BE2C (cell line): ENCODE results near the gene ARPC1A.

Experiments
- DNase-seq: peaks from one replicate; pipeline ENCODE4 v3.0.0-alpha.2; 2020
- H3K27me3 ChIP-seq: fragments of 250-450 bp; sonication (Bioruptor Pico); 2 replicates; pipeline ENCODE4 v1.5.1; 2020; ENCODE audit warnings: mild to moderate bottlenecking
- H3K36me3 ChIP-seq: fragments of 250-450 bp; sonication (Bioruptor Pico); 2 replicates; pipeline ENCODE4 v1.5.1; 2020; ENCODE audit warnings: mild to moderate bottlenecking
- H3K4me1 ChIP-seq: fragments of 250-450 bp; sonication (Bioruptor Pico); 2 replicates; pipeline ENCODE4 v1.5.1; 2020
- H3K4me3 ChIP-seq: 2 replicates; pipeline ENCODE4 v1.5.1; 2011; ENCODE audit warnings: low read depth, low read length
- H3K9me3 ChIP-seq: fragments of 250-450 bp; sonication (Bioruptor Pico); 2 replicates; pipeline ENCODE4 v1.5.1; 2020
- TF ChIP-seq, protein P1 (sequence below): IDR thresholded peaks from 2 replicates; pipeline ENCODE4 v1.5.1; 2012; ENCODE audit warnings: mild to moderate bottlenecking, low read depth, low read length

The ARPC1A gene

DNA sequence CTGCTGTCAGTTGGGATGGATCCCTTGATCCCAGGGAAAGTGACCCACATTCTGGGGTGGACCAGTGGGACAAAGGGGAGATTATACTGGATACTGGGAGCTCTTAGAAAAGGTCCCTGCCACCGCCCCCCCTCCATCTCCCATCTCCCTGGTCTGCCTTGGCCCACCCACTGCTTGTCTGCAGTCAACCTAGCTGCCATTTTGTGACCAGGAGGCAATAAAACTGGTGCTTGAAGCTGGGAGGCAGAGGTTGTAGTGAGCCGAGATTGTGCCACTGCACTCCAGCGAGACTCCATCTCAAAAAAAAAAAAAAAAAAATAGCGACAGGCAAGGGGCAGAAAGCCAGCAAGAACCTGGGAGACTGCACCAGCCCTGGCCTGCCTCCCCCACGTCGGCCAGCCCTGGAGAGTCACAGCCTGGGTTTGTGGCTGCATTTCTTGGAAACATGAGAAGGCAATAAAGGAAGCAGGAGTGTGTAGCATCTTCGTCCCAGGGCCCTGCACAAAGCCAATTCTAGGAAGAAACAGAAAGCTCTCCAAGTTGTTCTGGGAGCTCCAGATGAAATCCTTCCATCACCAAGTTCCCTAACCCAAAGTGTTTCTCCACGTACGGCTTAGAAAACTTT lies 44.2 kb downstream of the ARPC1A start:
- Histone ChIP-seq H3K4me3 (no peak overlapping the region), H3K9me3 (no peaks in the 10 kb centered on the region), H3K36me3 (peaks cover 23% of the 10 kb centered on the region), H3K4me1 (peaks cover 3% of the 10 kb centered on the region; the same call in 1 of the 2 replicates), H3K27me3 (no peaks in the 10 kb centered on the region)
- TF ChIP-seq, protein P1, sequence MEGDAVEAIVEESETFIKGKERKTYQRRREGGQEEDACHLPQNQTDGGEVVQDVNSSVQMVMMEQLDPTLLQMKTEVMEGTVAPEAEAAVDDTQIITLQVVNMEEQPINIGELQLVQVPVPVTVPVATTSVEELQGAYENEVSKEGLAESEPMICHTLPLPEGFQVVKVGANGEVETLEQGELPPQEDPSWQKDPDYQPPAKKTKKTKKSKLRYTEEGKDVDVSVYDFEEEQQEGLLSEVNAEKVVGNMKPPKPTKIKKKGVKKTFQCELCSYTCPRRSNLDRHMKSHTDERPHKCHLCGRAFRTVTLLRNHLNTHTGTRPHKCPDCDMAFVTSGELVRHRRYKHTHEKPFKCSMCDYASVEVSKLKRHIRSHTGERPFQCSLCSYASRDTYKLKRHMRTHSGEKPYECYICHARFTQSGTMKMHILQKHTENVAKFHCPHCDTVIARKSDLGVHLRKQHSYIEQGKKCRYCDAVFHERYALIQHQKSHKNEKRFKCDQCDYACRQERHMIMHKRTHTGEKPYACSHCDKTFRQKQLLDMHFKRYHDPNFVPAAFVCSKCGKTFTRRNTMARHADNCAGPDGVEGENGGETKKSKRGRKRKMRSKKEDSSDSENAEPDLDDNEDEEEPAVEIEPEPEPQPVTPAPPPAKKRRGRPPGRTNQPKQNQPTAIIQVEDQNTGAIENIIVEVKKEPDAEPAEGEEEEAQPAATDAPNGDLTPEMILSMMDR, result no peak
- DNase-seq, result no peak

DNA sequence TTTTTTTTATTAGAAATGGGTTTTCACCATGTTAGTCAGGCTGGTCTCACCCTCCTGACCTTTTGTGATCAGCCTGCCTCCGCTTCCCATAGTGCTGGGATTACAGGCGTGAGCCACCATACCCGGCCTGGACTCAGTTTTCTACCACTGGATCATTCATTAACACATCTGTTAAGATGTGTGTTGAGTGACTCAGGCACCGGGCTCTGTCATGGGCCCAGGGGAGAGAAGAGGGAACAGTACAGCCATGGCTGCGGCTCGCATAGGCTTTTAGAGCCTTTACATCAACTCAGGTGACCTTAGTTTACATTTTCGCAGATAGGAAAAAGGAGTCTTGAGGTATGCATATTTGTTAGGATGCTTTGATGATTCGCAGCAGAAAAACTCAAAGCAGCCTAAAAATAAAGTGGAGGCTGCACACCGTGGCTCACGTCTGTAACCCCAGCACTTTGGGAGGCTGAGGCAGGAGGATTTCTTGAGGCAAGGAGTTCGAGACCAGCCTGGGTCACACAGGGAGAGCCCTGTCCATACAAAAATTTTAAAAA lies 45.8 kb downstream of the ARPC1A start:
- no peak for DNase-seq
- no peaks in the 10 kb centered on the region for H3K9me3 ChIP-seq
- TF ChIP-seq, protein P1, result no peak

DNA sequence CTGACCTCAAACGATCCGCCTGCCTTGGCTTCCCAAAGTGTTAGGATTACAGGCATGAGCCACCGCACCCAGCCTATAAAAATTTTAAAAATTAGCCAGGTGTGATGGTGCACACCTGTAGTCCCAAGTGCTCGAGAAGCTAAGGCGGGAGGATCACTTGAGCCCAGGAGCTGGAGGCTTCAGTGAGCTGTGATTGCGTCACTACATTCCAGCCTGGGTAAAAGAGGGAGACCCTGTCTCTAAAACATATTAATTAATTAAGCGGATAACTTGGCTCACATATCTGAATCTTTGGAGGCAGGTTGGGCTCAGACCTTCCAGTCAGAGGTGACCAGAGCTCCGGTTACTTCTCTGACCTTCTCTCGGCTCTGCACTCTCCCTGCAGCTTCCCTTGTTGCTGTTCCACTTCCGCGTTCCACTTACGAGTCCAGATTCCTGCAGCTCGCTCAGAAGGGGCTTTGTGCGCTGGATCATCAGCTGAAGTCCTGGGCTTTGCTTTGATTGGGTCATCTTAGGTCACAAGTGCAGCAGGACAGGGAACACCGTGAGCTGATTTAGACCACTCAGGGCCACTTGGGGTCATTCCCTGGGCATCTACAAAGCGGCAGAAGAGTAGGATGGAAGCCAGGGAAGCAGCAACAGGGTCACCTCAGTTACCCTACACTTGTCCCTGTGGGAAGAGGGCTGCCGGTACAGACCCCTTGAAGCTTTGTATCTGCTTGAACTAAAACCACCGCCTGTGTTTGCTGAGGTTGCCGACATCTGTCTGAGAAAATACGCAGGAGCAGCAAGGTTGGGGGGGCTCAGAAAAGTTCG lies 46.8 kb downstream of the ARPC1A start:
- TF ChIP-seq, protein P1, result no peak
- Histone ChIP-seq H3K27me3 (no peaks in the 10 kb centered on the region), H3K4me3 (no peak overlapping the region), H3K4me1 (peaks cover 3% of the 10 kb centered on the region; the same call in 1 of the 2 replicates), H3K36me3 (peaks cover under 1% of the 10 kb centered on the region), H3K9me3 (no peaks in the 10 kb centered on the region)
- no peak for DNase-seq

More for the DNA sequence above, 45.8 kb downstream of the ARPC1A start:
- Histone ChIP-seq H3K4me1 (peaks cover 3% of the 10 kb centered on the region; the same call in 1 of the 2 replicates), H3K4me3 (no peak overlapping the region), H3K36me3 (peaks cover 11% of the 10 kb centered on the region), H3K27me3 (no peaks in the 10 kb centered on the region)

DNA sequence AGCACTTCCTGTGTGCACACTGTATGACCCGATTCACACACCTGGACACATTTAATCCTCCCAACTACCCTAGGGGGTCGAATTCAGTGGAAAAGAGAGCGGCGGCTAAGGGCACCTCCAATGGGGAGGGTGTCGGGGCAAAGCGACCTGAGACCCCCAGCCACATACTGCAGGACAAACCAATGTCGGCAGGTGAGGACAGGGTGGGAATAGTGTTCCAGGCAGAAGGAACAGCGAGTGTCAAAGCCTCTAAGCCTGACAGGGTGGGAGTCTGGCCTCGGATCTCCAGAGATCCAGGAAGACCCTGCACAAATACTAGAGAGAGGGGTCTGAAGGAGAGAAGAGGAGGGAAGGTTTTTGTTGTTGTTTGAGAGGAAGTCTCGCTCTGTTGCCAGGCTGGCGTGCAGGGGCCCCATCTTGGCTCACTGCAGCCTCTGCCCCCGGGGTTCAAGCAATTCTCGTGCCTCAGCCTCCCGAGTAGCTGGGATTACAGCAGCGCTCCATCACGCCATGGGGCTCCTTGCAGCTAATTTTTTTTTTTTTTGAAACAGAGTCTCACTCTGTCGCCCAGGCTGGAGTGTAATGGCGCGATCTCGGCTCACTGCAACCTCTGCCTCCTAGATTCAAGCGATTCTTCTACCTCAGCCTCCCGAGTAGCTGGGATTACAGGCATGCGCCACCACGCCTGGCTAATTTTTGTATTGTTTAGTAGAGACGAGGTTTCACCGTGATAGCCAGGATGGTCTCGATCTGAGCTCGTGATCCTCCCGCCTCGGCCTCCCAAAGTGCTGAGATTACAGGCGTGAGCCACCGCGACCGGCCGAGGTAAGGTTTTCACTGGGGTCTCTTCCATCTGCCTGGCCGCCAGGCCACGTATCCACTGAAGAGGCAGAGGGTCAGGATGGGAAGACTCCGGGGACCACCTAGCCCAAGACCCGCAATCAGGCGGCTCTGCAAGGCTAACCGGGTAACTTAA lies 47.7 kb downstream of the ARPC1A start:
- H3K27me3 ChIP-seq, result no peaks in the 10 kb centered on the region
- no peak for DNase-seq
- H3K9me3 ChIP-seq, result no peaks in the 10 kb centered on the region
- peaks cover 3% of the 10 kb centered on the region; the same call in 1 of the 2 replicates for H3K4me1 ChIP-seq
- H3K36me3 ChIP-seq, result no peaks in the 10 kb centered on the region
- peak overlapping the region; percentile 67 for H3K4me3 ChIP-seq
- TF ChIP-seq, protein P1, result no peak

DNA sequence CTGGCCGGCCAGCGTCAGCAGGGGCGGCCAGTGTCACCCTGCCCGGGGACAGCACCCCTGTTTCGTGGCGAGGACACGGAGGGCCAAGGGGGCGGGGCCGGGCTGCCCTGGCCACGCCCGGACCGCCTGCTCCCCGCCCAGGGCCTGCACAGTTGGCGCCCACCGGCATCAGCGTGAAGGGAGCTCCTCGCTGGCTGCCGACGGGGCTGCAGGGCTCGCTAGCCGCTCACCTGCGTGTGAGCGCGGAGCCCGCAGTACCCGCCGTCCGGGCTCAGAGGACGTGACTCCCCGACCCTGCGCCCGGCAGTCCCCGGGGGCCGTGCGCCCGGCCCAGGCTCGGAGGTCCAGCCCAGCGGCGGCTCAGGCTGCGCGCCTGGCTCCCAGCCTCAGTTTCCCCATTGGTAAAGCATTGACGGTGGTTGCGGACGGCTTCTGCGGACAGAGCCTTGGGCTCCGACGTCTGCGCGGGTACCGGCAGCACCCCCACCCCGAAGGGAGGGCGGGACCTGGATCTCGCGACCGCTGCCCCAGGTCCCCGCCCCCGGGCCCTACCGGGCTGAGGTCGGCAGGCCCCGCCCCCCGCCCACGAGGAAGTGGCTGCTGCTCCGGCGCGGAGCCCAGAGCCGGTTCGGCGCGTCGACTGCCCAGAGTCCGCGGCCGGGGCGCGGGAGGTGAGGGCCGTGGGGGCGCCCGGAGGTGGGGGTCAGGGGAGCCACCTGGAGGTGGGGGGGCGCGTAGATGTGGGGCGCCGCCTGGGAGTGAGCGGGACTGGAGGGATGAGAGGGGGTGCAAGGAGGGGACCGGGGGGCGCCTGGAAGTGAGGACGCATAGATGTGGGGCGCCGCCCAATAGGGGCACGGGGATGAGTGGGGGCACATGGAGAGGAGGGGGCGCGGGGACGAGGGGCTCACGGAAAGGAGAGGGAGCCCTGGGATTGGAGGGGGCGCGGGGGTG lies 48.7 kb downstream of the ARPC1A start, which contains the start of gene ARPC1B:
Gene ARPC1B (plus strand): TSS at position 620 of the 954 bp plus-strand sequence. CDS start 10,985 bp downstream, outside the sequence.
- no peaks in the 10 kb centered on the region for H3K36me3 ChIP-seq
- H3K4me1 ChIP-seq, result peaks cover 3% of the 10 kb centered on the region; the same call in 1 of the 2 replicates
- no peaks in the 10 kb centered on the region for H3K9me3 ChIP-seq
- no peaks in the 10 kb centered on the region for H3K27me3 ChIP-seq
- TF ChIP-seq, protein P1, result no peak
- peak within 1 kb of the TSS; percentile 67 for H3K4me3 ChIP-seq
- DNase-seq, result peak; percentile 78
